HCT116 (cell line): Measurements from ENCODE around the gene ZEB1.
"Not testable (repeated sequence)": the region's sequence is repeated elsewhere in the genome, so short reads cannot be mapped to it uniquely, and the experiment has no call there.

Source experiments
- EZH2phosphoT487 ChIP-seq: fragments of 200-600 bp; IDR thresholded peaks from 2 replicates; pipeline ENCODE4 v1.6.1; 2018; ENCODE audit warnings: antibody characterized with exemption, borderline replicate concordance
- POLR2AphosphoS5 ChIP-seq: IDR thresholded peaks from 2 replicates; pipeline ENCODE4 v1.6.1; 2011; ENCODE audit warnings: mild to moderate bottlenecking, low read depth, low read length, moderate library complexity
- RAD21 ChIP-seq: IDR thresholded peaks from 2 replicates; pipeline ENCODE4 v1.6.1; 2012; ENCODE audit warnings: low read depth, mild to moderate bottlenecking
- SRF ChIP-seq: IDR thresholded peaks from 2 replicates; pipeline ENCODE4 v1.6.1; 2012; ENCODE audit warnings: low read depth
- TF ChIP-seq, protein P1 (sequence below), 3 experiments: fragments of 200-600 bp in 1 of 3; sonication (generic) in 1 of 3; IDR thresholded peaks in 2 of 3; conservative IDR thresholded peaks in 1 of 3; 2 replicates each; pipeline ENCODE4 v1.5.1; 2012 to 2017; ENCODE audit warnings: low read depth in 2 of 3, low read length in 2 of 3, antibody characterized with exemption in 1 of 3, borderline replicate concordance in 1 of 3, control low read depth in 1 of 3, mild to moderate bottlenecking in 1 of 3, mixed read lengths in 1 of 3, mixed run types in 1 of 3, moderate library complexity in 1 of 3; ENCODE audit not compliant: insufficient read depth in 1 of 3
- TF ChIP-seq, protein P2 (sequence below): IDR thresholded peaks from 2 replicates; pipeline ENCODE4 v1.6.1; 2012

DNA sequence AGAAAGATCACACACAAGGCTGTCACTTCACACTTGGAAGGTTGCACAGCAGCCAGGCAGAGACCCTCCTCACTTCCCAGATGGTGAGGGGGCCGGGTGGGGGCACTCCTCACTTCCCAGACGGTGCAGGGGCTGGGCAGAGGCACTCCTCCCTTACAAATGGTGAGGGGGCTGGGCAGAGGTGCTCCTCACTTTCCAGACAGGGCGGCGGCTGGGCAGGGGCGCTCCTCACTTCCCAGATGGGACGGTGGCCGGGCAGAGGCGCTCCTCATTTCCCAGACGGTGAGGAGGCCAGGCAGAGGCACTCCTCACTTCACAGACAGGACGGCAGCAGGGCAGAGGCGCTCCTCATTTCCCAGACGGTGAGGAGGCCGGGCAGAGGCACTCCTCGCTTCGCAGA, 42.5 kb downstream of the ZEB1 start:
- TF ChIP-seq, protein P1, sequence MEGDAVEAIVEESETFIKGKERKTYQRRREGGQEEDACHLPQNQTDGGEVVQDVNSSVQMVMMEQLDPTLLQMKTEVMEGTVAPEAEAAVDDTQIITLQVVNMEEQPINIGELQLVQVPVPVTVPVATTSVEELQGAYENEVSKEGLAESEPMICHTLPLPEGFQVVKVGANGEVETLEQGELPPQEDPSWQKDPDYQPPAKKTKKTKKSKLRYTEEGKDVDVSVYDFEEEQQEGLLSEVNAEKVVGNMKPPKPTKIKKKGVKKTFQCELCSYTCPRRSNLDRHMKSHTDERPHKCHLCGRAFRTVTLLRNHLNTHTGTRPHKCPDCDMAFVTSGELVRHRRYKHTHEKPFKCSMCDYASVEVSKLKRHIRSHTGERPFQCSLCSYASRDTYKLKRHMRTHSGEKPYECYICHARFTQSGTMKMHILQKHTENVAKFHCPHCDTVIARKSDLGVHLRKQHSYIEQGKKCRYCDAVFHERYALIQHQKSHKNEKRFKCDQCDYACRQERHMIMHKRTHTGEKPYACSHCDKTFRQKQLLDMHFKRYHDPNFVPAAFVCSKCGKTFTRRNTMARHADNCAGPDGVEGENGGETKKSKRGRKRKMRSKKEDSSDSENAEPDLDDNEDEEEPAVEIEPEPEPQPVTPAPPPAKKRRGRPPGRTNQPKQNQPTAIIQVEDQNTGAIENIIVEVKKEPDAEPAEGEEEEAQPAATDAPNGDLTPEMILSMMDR (IDR thresholded peaks at IDR 0.05 in 2 of 3, conservative IDR thresholded peaks at IDR 0.05 in 1 of 3; ENCODE audit: borderline replicate concordance in 1 of 3, insufficient read depth in 1 of 3, low read depth in 2 of 3, low read length in 2 of 3): not testable (repeated sequence)
- TF ChIP-seq, protein P2, sequence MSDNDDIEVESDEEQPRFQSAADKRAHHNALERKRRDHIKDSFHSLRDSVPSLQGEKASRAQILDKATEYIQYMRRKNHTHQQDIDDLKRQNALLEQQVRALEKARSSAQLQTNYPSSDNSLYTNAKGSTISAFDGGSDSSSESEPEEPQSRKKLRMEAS: not testable (repeated sequence)
- not testable (repeated sequence) for TF ChIP-seq EZH2phosphoT487, RAD21, SRF, POLR2AphosphoS5
